ENCODE results near the gene SSR1.

- TF ChIP-seq CTCF (CRISPR knock-in tag; IDR thresholded peaks at IDR 0.05) = no peak
- no peak for TF ChIP-seq PTBP1 (IDR thresholded peaks at IDR 0.05; ENCODE audit: low read depth, low read length, poor library complexity, severe bottlenecking)
- TF ChIP-seq TGIF2 (CRISPR knock-in tag; IDR thresholded peaks at IDR 0.05) = no peak
- no peak for TF ChIP-seq MZF1 (CRISPR knock-in tag; IDR thresholded peaks at IDR 0.05; ENCODE audit: borderline replicate concordance)
- no peak for TF ChIP-seq PREB (CRISPR knock-in tag; IDR thresholded peaks at IDR 0.05)
Measured at GRCh38 chr6:7267466-7268091, 45.4 kb downstream of the SSR1 start.
